Measurements from ENCODE around the gene NFKB1. TPM values are rescaled to one million over a fixed set of nuclear protein-coding genes. Genes with fewer than 3 reads are reported as not detected.

NFKB1 gene
- total and polyA plus RNA-seq, 12 donors = 8.2 to 49.1 (median 33.9) TPM

DNA sequence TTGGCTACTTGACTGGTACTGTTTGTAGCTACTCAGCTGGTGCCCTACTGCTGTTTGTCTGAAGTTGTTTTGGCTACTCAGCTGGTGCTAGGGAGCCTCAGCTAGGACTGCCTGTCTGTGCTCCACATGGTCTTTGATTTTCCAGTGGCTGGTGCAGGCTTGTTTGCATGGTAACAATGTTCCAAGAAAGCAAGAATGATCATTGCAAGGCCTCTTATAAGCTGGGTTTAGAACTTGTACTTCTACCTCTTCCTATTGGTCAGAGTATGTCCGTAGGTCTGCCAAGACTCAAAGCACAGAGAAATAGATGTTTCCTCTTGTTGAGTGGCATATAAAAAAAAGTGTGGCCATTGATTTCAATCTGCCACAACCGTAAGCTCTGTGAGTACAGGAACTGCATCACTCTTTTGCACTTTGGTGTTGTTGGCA, 17.6 kb downstream of the NFKB1 start:
- 77 to 88% (median 81%) methylated on average over 2 of the region's 2 CpGs for WGBS, 4 donors
- Histone ChIP-seq H3K36me3 (replicated peaks in 1 of 2) (no peaks in the 10 kb centered on the region), H3K27ac (no peak overlapping the region), H3K4me3 (no peak overlapping the region), H3K4me1 (replicated peaks in 1 of 2) (peaks cover 0 to 30% of the 10 kb centered on the region in 2 donors), H3K9me3 (replicated peaks in 1 of 3) (no peaks in the 10 kb centered on the region), H3K27me3 (no peaks in the 10 kb centered on the region)
- no peak for TF ChIP-seq POLR2A (IDR thresholded peaks at IDR 0.05)
- TF ChIP-seq, protein P1, sequence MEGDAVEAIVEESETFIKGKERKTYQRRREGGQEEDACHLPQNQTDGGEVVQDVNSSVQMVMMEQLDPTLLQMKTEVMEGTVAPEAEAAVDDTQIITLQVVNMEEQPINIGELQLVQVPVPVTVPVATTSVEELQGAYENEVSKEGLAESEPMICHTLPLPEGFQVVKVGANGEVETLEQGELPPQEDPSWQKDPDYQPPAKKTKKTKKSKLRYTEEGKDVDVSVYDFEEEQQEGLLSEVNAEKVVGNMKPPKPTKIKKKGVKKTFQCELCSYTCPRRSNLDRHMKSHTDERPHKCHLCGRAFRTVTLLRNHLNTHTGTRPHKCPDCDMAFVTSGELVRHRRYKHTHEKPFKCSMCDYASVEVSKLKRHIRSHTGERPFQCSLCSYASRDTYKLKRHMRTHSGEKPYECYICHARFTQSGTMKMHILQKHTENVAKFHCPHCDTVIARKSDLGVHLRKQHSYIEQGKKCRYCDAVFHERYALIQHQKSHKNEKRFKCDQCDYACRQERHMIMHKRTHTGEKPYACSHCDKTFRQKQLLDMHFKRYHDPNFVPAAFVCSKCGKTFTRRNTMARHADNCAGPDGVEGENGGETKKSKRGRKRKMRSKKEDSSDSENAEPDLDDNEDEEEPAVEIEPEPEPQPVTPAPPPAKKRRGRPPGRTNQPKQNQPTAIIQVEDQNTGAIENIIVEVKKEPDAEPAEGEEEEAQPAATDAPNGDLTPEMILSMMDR (IDR thresholded peaks at IDR 0.05) = no peak
- intact Hi-C loops (cut with DNase I) = no loop called here
- no peak for DNase-seq

DNA sequence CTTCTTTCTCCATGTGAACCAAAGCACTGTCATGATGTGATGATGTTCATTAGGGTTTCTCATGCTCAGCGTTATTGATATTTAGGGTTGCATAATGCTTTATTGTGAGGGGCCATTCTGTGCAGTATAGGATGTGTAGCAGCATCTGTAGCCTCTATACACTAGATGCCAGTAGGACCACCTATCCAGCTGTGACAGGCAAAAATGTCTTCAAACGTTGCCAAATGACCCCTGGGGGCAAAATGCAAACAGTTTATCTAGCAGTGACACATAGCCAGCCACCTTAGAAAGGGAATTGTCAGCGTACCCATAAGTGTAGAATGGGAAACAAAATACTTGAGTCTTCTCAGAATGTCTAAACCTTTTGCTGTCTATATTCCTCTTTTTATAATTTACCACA, 18.8 kb downstream of the NFKB1 start:
- intact Hi-C loops (cut with DNase I) = no loop called here
- H3K27me3 ChIP-seq = no peaks in the 10 kb centered on the region
- no peak overlapping the region for H3K4me3 ChIP-seq
- peaks cover 0 to 30% of the 10 kb centered on the region in 2 donors for H3K4me1 ChIP-seq (replicated peaks in 1 of 2)
- no peak for TF ChIP-seq POLR2A (IDR thresholded peaks at IDR 0.05)
- TF ChIP-seq, protein P1 (IDR thresholded peaks at IDR 0.05) = no peak
- 74 to 80% (median 78%) methylated on average over 3 of the region's 3 CpGs for WGBS, 4 donors
- no peaks in the 10 kb centered on the region for H3K9me3 ChIP-seq (replicated peaks in 1 of 3)
- no peak overlapping the region for H3K27ac ChIP-seq
- no peaks in the 10 kb centered on the region for H3K36me3 ChIP-seq (replicated peaks in 1 of 2)
- no peak for DNase-seq

DNA sequence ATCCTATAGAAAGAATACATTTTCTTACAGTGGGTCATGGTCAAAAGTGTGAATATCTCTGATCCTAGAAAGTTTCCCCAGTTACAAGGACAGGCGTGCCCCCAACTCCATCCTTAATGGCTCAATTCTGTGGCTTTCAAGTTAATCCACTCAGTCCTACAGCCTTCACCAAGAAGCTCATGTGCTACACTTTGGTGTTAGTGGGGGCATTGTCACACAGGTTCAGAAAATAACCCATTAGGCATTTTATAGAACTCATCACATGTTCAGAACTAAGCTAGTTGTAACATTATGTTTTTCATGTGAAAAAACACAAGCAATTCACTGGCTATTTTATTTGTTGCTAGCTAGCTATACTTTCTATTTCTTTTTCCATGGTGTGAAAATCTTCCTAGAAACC, 20.4 kb downstream of the NFKB1 start:
- 93 to 100% (median 97%) methylated on average over 1 of the region's 1 CpG for WGBS, 4 donors

DNA sequence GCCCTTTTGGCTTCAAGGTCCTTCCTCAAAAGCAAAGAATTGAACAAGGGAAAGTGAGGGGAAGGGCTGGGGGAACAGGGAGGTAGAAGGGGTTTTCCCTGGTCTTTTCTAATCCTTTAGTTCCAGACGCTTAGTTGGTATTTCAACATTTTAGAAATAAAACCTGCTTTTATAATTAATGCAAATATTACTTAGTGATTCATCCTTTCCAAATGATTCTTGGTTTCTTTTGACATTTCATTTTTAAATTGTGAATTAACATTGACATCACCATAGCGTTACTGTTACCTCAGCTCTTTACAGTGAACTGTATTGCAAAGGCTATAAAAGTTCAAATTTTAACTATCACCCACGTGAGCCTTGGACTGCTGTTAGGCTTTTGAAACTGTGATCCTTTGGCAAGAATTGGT, 20.9 kb downstream of the NFKB1 start:
- intact Hi-C loops (cut with DNase I) = no loop called here

More for the DNA sequence above, 20.4 kb downstream of the NFKB1 start:
- H3K27ac ChIP-seq = no peak overlapping the region
- H3K27me3 ChIP-seq = no peaks in the 10 kb centered on the region
- H3K4me1 ChIP-seq (replicated peaks in 1 of 2) = peaks cover 0 to 30% of the 10 kb centered on the region in 2 donors
- TF ChIP-seq, protein P1 (IDR thresholded peaks at IDR 0.05) = no peak
- TF ChIP-seq POLR2A (IDR thresholded peaks at IDR 0.05) = no peak
- DNase-seq = no peak
- H3K4me3 ChIP-seq = no peak overlapping the region
- no peaks in the 10 kb centered on the region for H3K36me3 ChIP-seq (replicated peaks in 1 of 2)
- H3K9me3 ChIP-seq (replicated peaks in 1 of 3) = no peaks in the 10 kb centered on the region
- intact Hi-C loops (cut with DNase I) = no loop called here

More for the DNA sequence above, 20.9 kb downstream of the NFKB1 start:
- no peaks in the 10 kb centered on the region for H3K36me3 ChIP-seq (replicated peaks in 1 of 2)
- no peak overlapping the region for H3K4me3 ChIP-seq
- no peak overlapping the region for H3K27ac ChIP-seq
- DNase-seq = no peak
- 51 to 61% (median 55%) methylated on average over 3 of the region's 3 CpGs for WGBS, 4 donors
- peaks cover 0 to 30% of the 10 kb centered on the region in 2 donors for H3K4me1 ChIP-seq (replicated peaks in 1 of 2)
- no peak for TF ChIP-seq POLR2A (IDR thresholded peaks at IDR 0.05)
- TF ChIP-seq, protein P1 (IDR thresholded peaks at IDR 0.05) = no peak
- no peaks in the 10 kb centered on the region for H3K27me3 ChIP-seq
- H3K9me3 ChIP-seq (replicated peaks in 1 of 3) = no peaks in the 10 kb centered on the region

All from adrenal gland (tissue), 12 donors.